Epithelial cell of proximal tubule (primary cell): Measurements from ENCODE around the gene EDIL3. TPM values are rescaled to one million over a fixed set of nuclear protein-coding genes. Genes with fewer than 3 reads are reported as not detected.

Experiments used
- DNase-seq: peaks from one replicate; pipeline ENCODE4 v3.0.0-alpha.2; 2011; ENCODE audit warnings: low read depth
- H3K4me3 ChIP-seq: 2 replicates; pipeline ENCODE4 v1.5.1; 2011; ENCODE audit warnings: low read depth, mild to moderate bottlenecking, low read length
- CTCF ChIP-seq: conservative IDR thresholded peaks from 2 replicates; pipeline ENCODE4 v1.5.1; 2012; ENCODE audit warnings: low read depth, mild to moderate bottlenecking, low read length
- total RNA-seq: library from RNA; depleted of rRNA; stranded (reverse); fragments of >200 nt; gene quantifications from 2 replicates; pipeline ENCODE4 v1.2.3, GENCODE V29; 2015

EDIL3 gene
- total RNA-seq, 1 donor from 2014 or later: 80.1 TPM

GRCh38 chr5:84204772-84205171 lies 179.9 kb downstream of the EDIL3 start:
- H3K4me3 ChIP-seq: no peak overlapping the region
- no peak for DNase-seq
- TF ChIP-seq CTCF: no peak

- no peak overlapping the region for H3K4me3 ChIP-seq
- DNase-seq: no peak
- TF ChIP-seq CTCF: no peak
Measured at GRCh38 chr5:84202136-84202535, 182.5 kb downstream of the EDIL3 start.

GRCh38 chr5:84197538-84197937 lies 187.1 kb downstream of the EDIL3 start:
- DNase-seq: no peak
- TF ChIP-seq CTCF: no peak
- no peak overlapping the region for H3K4me3 ChIP-seq

GRCh38 chr5:84191281-84191680 lies 193.4 kb downstream of the EDIL3 start:
- no peak for DNase-seq
- no peak overlapping the region for H3K4me3 ChIP-seq
- TF ChIP-seq CTCF: no peak

- DNase-seq: no peak
- TF ChIP-seq CTCF: no peak
- H3K4me3 ChIP-seq: no peak overlapping the region
Measured at GRCh38 chr5:84184857-84185256, 199.8 kb downstream of the EDIL3 start.

GRCh38 chr5:84181093-84181492 lies 203.6 kb downstream of the EDIL3 start:
- H3K4me3 ChIP-seq: no peak overlapping the region

More at GRCh38 chr5:84181093-84181492, 203.6 kb downstream of the EDIL3 start:
- TF ChIP-seq CTCF: no peak
- no peak for DNase-seq
